Hepatocyte (in vitro differentiated cells): ENCODE data around the gene NPR1. TPM values are rescaled to one million over a fixed set of nuclear protein-coding genes. Genes with fewer than 3 reads are reported as not detected.

Experiments
- DNase-seq: peaks from one replicate; pipeline ENCODE4 v3.0.0-alpha.2; 2016; ENCODE audit warnings: low spot score
- H2AFZ ChIP-seq: fragments of 200-600 bp; sonication (generic); 2 replicates; pipeline ENCODE4 v1.6.0; 2016; ENCODE audit warnings: antibody characterized with exemption, mild to moderate bottlenecking
- H3K27ac ChIP-seq: fragments of 200-600 bp; sonication (generic); 2 replicates; pipeline ENCODE4 v1.5.1; 2016; ENCODE audit warnings: mild to moderate bottlenecking
- H3K27me3 ChIP-seq: fragments of 200-600 bp; sonication (generic); 2 replicates; pipeline ENCODE4 v1.6.1; 2016
- H3K36me3 ChIP-seq: fragments of 200-600 bp; sonication (generic); replicated peaks from 2 replicates; pipeline ENCODE4 v1.5.1; 2016; ENCODE audit warnings: low read depth; ENCODE audit not compliant: insufficient read depth
- H3K4me1 ChIP-seq: fragments of 200-600 bp; sonication (generic); 2 replicates; pipeline ENCODE4 v1.5.1; 2016; ENCODE audit warnings: mild to moderate bottlenecking, moderate library complexity; ENCODE audit not compliant: insufficient read depth
- H3K4me2 ChIP-seq: fragments of 200-600 bp; sonication (generic); 2 replicates; pipeline ENCODE4 v1.6.0; 2016
- H3K4me3 ChIP-seq: fragments of 200-600 bp; sonication (generic); 2 replicates; pipeline ENCODE4 v1.5.1; 2016; ENCODE audit warnings: mild to moderate bottlenecking
- H3K79me2 ChIP-seq: fragments of 200-600 bp; sonication (generic); 2 replicates; pipeline ENCODE4 v1.6.0; 2017; ENCODE audit warnings: mild to moderate bottlenecking
- H3K9me2 ChIP-seq: fragments of 200-600 bp; sonication (generic); replicated peaks from 2 replicates; pipeline ENCODE4 v1.6.0; 2017; ENCODE audit warnings: mild to moderate bottlenecking; ENCODE audit not compliant: insufficient read depth
- H3K9me3 ChIP-seq: fragments of 200-600 bp; sonication (generic); 2 replicates; pipeline ENCODE4 v1.5.1; 2016; ENCODE audit warnings: low read depth, mild to moderate bottlenecking
- H4K20me1 ChIP-seq: fragments of 200-600 bp; sonication (generic); 2 replicates; pipeline ENCODE4 v1.6.0; 2016; ENCODE audit warnings: mild to moderate bottlenecking; ENCODE audit not compliant: insufficient read depth, poor library complexity, severe bottlenecking
- CTCF ChIP-seq: fragments of 200-600 bp; sonication (generic); IDR thresholded peaks from 2 replicates; pipeline ENCODE4 v1.5.1; 2016; ENCODE audit warnings: antibody characterized with exemption, mild to moderate bottlenecking; ENCODE audit not compliant: poor library complexity
- EZH2 ChIP-seq: fragments of 200-600 bp; sonication (generic); IDR thresholded peaks from 2 replicates; pipeline ENCODE4 v1.6.1; 2016; ENCODE audit warnings: antibody characterized with exemption, mild to moderate bottlenecking, borderline replicate concordance
- EZH2phosphoT487 ChIP-seq: fragments of 200-600 bp; sonication (generic); IDR thresholded peaks from one replicate; pipeline ENCODE4 v1.6.1; 2018; ENCODE audit warnings: antibody characterized with exemption, mild to moderate bottlenecking, low read depth, moderate library complexity; ENCODE audit not compliant: unreplicated experiment, severe bottlenecking
- WGBS: methylation state at CpG from one replicate; pipeline ENCODE4 v1.1.6; 2016; ENCODE audit warnings: low lambda C conversion rate; ENCODE audit errors: missing lambda C conversion rate; 5-methylcytosine and 5-hydroxymethylcytosine counted together
- polyA plus RNA-seq: library from polyadenylated mRNA; unstranded; fragments of >200 nt; fragmentation: Nextera tagmentation; extraction: Ambion mirVana; gene quantifications from 2 replicates; pipeline ENCODE4 v1.2.1, GENCODE V29; 2016
- total RNA-seq: library from RNA; depleted of rRNA; stranded (reverse); fragments of >200 nt; gene quantifications from 2 replicates; pipeline ENCODE4 v1.2.3, GENCODE V29; 2014

The NPR1 gene
- total and polyA plus RNA-seq, 2 experiments from 2014 or later, result 2.8 to 3.0 TPM

DNA sequence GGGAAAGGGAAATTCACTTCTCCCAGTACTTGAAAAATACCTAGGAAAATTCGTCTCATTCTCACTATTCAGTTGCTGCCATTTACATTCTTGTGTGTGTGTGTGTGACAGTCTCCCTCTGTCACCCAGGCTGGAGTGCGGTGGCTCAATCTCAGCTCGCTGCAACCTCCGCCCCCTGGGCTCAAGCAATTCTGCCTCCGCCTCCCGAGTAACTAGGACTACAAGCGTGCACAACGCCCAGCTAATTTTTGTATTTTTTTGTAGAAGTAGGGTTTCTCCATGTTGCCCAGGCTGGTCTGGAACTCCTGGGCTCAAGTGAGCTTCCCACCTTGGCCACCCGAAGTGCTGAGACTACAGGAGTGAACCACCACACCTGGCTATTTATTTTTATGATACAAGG lies 18.8 kb upstream of the NPR1 start:
- Histone ChIP-seq H3K9me3 (no peaks in the 10 kb centered on the region), H4K20me1 (no peaks in the 10 kb centered on the region), H3K27me3 (no peaks in the 10 kb centered on the region), H3K79me2 (peaks cover 17% of the 10 kb centered on the region), H3K36me3 (no peaks in the 10 kb centered on the region), H3K4me2 (peak overlapping the region; percentile 91), H3K27ac (peak overlapping the region; percentile 89), H3K9me2 (no peaks in the 10 kb centered on the region), H3K4me3 (peak overlapping the region; percentile 85), H3K4me1 (peaks cover 5% of the 10 kb centered on the region), H2AFZ (no peak overlapping the region)
- DNase-seq, result no peak
- 77% methylated on average over 9 of the region's 9 CpGs for WGBS
- no peak for TF ChIP-seq CTCF
- TF ChIP-seq EZH2phosphoT487, result no peak
- no peak for TF ChIP-seq EZH2

DNA sequence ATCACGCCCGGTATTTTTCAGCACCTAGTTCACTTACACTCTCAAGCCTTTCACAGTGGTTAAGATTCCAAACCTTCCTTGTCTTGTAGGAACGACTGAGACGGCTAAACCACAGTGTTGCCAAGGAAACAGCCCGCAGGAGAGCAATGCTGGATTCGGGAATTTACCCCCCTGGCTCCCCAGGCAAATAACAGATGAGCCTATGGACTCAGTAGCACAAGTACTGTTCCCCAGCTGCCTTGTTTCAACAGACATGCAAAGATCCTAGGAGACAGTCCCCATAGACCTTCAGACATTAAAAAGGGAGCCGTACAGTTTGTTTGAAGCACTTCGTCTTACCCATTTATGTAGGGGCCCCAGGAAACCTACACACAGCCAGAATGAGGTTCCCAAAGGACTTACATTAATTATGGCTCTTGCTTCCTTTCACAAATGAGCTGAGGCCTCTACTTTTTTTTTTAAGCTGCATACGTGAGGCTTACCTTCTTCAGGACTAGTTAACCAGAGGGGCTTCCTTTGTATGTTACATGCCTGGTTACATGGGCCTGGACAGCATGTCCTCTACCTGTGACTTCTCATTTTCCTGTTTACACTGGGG lies 17.3 kb upstream of the NPR1 start:
- Histone ChIP-seq H3K9me2 (no peaks in the 10 kb centered on the region), H3K27me3 (no peaks in the 10 kb centered on the region), H3K9me3 (no peaks in the 10 kb centered on the region), H3K36me3 (no peaks in the 10 kb centered on the region), H3K4me1 (peaks cover 5% of the 10 kb centered on the region), H3K27ac (no peak overlapping the region), H3K79me2 (peaks cover 17% of the 10 kb centered on the region), H2AFZ (no peak overlapping the region), H3K4me3 (no peak overlapping the region), H4K20me1 (no peaks in the 10 kb centered on the region), H3K4me2 (no peak overlapping the region)
- DNase-seq, result no peak
- 81% methylated on average over 9 of the region's 9 CpGs for WGBS
- TF ChIP-seq CTCF (no peak), EZH2phosphoT487 (no peak), EZH2 (no peak)

- TF ChIP-seq CTCF (no peak), EZH2phosphoT487 (no peak), EZH2 (no peak)
- DNase-seq, result no peak
- H3K27ac ChIP-seq, result no peak overlapping the region
- H4K20me1 ChIP-seq, result no peaks in the 10 kb centered on the region
- no peaks in the 10 kb centered on the region for H3K36me3 ChIP-seq
- peaks cover 17% of the 10 kb centered on the region for H3K79me2 ChIP-seq
- H3K4me1 ChIP-seq, result peaks cover 5% of the 10 kb centered on the region
- no peak overlapping the region for H2AFZ ChIP-seq
- no peak overlapping the region for H3K4me2 ChIP-seq
- 68% methylated on average over 2 of the region's 2 CpGs for WGBS
- H3K27me3 ChIP-seq, result no peaks in the 10 kb centered on the region
- no peaks in the 10 kb centered on the region for H3K9me3 ChIP-seq
- no peak overlapping the region for H3K4me3 ChIP-seq
- no peaks in the 10 kb centered on the region for H3K9me2 ChIP-seq
Observed at GRCh38 chr1:153662269-153662668, 16.2 kb upstream of the NPR1 start.
